Tibial nerve (tissue), 4 donors: ENCODE results near the gene RPL18.

Experiments used
- EP300 ChIP-seq, 2 donors: sonication (generic); formaldehyde crosslinking; IDR thresholded peaks; one replicate each; pipeline ENCODE4 v1.6.1; 2017; ENCODE audit warnings: antibody characterized with exemption in 2 of 2, mild to moderate bottlenecking in 1 of 2
- POLR2A ChIP-seq, 2 donors: fragments of 450-650 bp; IDR thresholded peaks; one replicate each; pipeline ENCODE4 v1.6.1; 2017; ENCODE audit warnings: antibody characterized with exemption in 2 of 2, mild to moderate bottlenecking in 2 of 2, moderate library complexity in 2 of 2
- TF ChIP-seq, protein P1 (sequence below), 5 experiments: fragments of 200-600 bp in 3 of 5; fragments of 450-650 bp in 2 of 5; sonication (generic) in 3 of 5; IDR thresholded peaks; one replicate each; pipeline ENCODE4 v1.5.1; 2016 to 2019; ENCODE audit warnings: antibody characterized with exemption in 5 of 5, mild to moderate bottlenecking in 3 of 5, moderate library complexity in 2 of 5

GRCh38 chr19:48648134-48648533, 29.2 kb upstream of the RPL18 start:
- TF ChIP-seq, protein P1, sequence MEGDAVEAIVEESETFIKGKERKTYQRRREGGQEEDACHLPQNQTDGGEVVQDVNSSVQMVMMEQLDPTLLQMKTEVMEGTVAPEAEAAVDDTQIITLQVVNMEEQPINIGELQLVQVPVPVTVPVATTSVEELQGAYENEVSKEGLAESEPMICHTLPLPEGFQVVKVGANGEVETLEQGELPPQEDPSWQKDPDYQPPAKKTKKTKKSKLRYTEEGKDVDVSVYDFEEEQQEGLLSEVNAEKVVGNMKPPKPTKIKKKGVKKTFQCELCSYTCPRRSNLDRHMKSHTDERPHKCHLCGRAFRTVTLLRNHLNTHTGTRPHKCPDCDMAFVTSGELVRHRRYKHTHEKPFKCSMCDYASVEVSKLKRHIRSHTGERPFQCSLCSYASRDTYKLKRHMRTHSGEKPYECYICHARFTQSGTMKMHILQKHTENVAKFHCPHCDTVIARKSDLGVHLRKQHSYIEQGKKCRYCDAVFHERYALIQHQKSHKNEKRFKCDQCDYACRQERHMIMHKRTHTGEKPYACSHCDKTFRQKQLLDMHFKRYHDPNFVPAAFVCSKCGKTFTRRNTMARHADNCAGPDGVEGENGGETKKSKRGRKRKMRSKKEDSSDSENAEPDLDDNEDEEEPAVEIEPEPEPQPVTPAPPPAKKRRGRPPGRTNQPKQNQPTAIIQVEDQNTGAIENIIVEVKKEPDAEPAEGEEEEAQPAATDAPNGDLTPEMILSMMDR (IDR thresholded peaks at IDR 0.05), result no peak
- TF ChIP-seq POLR2A (IDR thresholded peaks at IDR 0.05), result no peak
- TF ChIP-seq EP300 (IDR thresholded peaks at IDR 0.05), result no peak
